Ectodermal cell (in vitro differentiated cells): Measurements from ENCODE around the gene RSRC1.

ENCODE experiments used
- H3K27ac ChIP-seq: 2 replicates; pipeline ENCODE4 v1.7.0; 2013; ENCODE audit warnings: mild to moderate bottlenecking, low read depth, low read length; ENCODE audit not compliant: insufficient read depth, poor library complexity, severe bottlenecking
- H3K27me3 ChIP-seq: 2 replicates; pipeline ENCODE4 v1.7.0; 2013; ENCODE audit warnings: mild to moderate bottlenecking, low read length; ENCODE audit not compliant: insufficient read depth, control insufficient read depth, poor library complexity, severe bottlenecking
- H3K36me3 ChIP-seq: one replicate; pipeline ENCODE4 v1.7.0; 2013; ENCODE audit warnings: low read length; ENCODE audit not compliant: control insufficient read depth, insufficient read depth
- H3K4me1 ChIP-seq: one replicate; pipeline ENCODE4 v1.7.0; 2013; ENCODE audit warnings: low read length; ENCODE audit not compliant: control insufficient read depth, insufficient read depth
- H3K4me3 ChIP-seq: 2 replicates; pipeline ENCODE4 v1.7.0; 2013; ENCODE audit warnings: low read depth, low read length, control low read depth; ENCODE audit not compliant: insufficient read depth
- H3K9me3 ChIP-seq: 2 replicates; pipeline ENCODE4 v1.7.0; 2013; ENCODE audit warnings: mild to moderate bottlenecking, low read length, moderate library complexity; ENCODE audit not compliant: control insufficient read depth
- WGBS, 2 experiments: methylation state at CpG; one replicate each; pipeline ENCODE4 v1.1.7; 2013; ENCODE audit warnings: missing lambda C conversion rate in 2 of 2; 5-methylcytosine and 5-hydroxymethylcytosine counted together

Gene RSRC1

GRCh38 chr3:158379517-158379916 lies 269.6 kb downstream of the RSRC1 start:
- Histone ChIP-seq H3K27ac (no peak overlapping the region), H3K4me1 (no peaks in the 10 kb centered on the region), H3K9me3 (no peaks in the 10 kb centered on the region), H3K36me3 (no peaks in the 10 kb centered on the region), H3K4me3 (no peak overlapping the region), H3K27me3 (no peaks in the 10 kb centered on the region)
- 90 to 92% methylated on average over 4 of the region's 4 CpGs for WGBS, 2 experiments

- Histone ChIP-seq H3K4me3 (no peak overlapping the region), H3K27me3 (no peaks in the 10 kb centered on the region), H3K27ac (no peak overlapping the region), H3K9me3 (no peaks in the 10 kb centered on the region), H3K4me1 (no peaks in the 10 kb centered on the region), H3K36me3 (no peaks in the 10 kb centered on the region)
- WGBS, 2 experiments, result 100% methylated on average over 1 of the region's 2 CpGs; no CpG with 5 or more reads in 1 of the 2 experiments
Observed at GRCh38 chr3:158381262-158381868, 271.5 kb downstream of the RSRC1 start.

DNA sequence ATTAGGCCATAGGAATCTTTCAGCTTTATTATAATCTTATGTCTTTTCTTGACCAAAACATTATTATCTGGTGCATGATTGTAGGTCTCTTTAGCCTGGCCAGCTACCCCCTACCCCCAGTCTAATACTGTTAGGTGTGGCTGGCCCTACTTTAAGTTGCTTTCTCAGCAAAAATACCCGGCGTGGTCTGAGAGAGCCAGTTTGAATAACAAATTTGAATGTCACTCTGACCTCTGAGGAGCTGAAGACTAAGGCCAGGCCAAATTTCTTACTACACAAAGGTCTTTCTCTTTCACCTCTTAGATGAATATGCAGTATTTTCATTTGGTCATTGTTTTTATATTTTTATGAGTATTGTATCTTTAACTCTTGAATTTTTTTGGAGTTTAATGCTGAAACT lies 272.6 kb downstream of the RSRC1 start:
- 82 to 91% methylated on average over 2 of the region's 2 CpGs for WGBS, 2 experiments

DNA sequence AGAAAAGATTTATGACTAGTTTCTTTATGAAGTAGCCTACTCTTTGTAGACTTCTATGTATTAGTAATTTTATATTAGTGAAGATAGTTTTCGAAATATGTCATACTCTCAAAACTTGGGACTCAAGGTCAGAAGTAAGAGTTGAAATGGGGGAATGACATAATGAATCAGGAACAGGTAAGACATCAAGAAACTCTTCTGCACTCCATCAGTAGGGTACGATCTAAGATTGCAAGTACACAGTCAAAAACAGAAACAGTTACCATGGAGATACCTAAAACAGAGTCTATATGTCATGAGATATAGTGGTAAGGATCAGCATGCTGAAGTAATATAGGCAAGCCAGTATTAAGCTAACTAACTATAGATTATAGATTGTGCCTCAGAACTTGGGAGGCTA lies 274.1 kb downstream of the RSRC1 start:
- H3K9me3 ChIP-seq, result no peaks in the 10 kb centered on the region
- no peaks in the 10 kb centered on the region for H3K27me3 ChIP-seq
- no peak overlapping the region for H3K27ac ChIP-seq
- H3K36me3 ChIP-seq, result no peaks in the 10 kb centered on the region
- H3K4me1 ChIP-seq, result no peaks in the 10 kb centered on the region
- WGBS, 2 experiments, result 96% methylated on average over 2 of the region's 2 CpGs
- H3K4me3 ChIP-seq, result no peak overlapping the region

More for the DNA sequence above, 272.6 kb downstream of the RSRC1 start:
- Histone ChIP-seq H3K27me3 (no peaks in the 10 kb centered on the region), H3K9me3 (no peaks in the 10 kb centered on the region), H3K36me3 (no peaks in the 10 kb centered on the region), H3K4me3 (no peak overlapping the region), H3K27ac (no peak overlapping the region), H3K4me1 (no peaks in the 10 kb centered on the region)

DNA sequence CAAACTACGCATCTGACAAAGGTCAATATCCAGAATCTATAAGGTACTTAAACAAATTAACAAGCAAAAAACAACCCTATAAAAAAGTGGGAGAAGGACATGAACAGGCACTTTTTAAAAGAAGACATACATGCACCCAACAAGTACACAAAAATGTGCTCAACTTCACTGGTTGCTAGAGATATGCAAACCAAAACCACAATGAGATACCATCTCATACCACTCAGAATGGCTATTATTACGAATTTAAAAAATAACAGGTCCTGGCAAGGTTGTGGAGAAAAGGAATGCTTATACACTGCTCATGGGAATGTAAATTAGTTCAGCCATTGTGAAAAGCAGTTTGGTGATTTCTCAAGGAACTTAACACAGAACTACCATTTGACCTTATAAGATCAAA lies 285.5 kb downstream of the RSRC1 start:
- Histone ChIP-seq H3K36me3 (no peaks in the 10 kb centered on the region), H3K4me3 (no peak overlapping the region), H3K27ac (no peak overlapping the region), H3K4me1 (no peaks in the 10 kb centered on the region), H3K9me3 (no peaks in the 10 kb centered on the region), H3K27me3 (no peaks in the 10 kb centered on the region)
- 88 to 100% methylated on average over 1 to 2 of the region's 2 CpGs for WGBS, 2 experiments

GRCh38 chr3:158402590-158402989 lies 292.7 kb downstream of the RSRC1 start:
- no peaks in the 10 kb centered on the region for H3K9me3 ChIP-seq
- H3K27me3 ChIP-seq, result no peaks in the 10 kb centered on the region
- H3K4me3 ChIP-seq, result no peak overlapping the region
- no peaks in the 10 kb centered on the region for H3K36me3 ChIP-seq
- no peaks in the 10 kb centered on the region for H3K4me1 ChIP-seq
- no peak overlapping the region for H3K27ac ChIP-seq

DNA sequence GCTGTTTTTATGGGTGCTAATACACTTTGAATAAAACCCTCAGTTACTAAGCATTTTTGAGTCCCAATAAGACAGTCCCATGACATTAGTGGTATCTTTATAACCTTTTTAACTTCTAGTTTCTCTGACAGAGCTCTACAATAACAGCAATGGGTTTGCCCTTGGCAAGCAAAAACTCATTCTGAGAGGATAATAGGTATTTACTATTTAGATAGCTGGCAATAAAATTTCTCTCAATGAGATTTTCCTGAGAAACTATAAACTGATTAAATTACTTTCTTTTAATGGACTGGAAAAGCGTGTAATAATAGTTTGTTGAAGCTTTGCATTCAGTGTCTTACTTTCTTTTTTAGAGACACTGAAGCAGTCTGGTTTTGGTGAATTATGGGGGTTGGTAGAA lies 293.1 kb downstream of the RSRC1 start:
- Histone ChIP-seq H3K27me3 (no peaks in the 10 kb centered on the region), H3K4me1 (no peaks in the 10 kb centered on the region), H3K9me3 (no peaks in the 10 kb centered on the region), H3K36me3 (no peaks in the 10 kb centered on the region), H3K4me3 (no peak overlapping the region), H3K27ac (no peak overlapping the region)
- 87% methylated on average over 1 of the region's 1 CpG; no CpG with 5 or more reads in 1 of the 2 experiments for WGBS, 2 experiments

- Histone ChIP-seq H3K27ac (no peak overlapping the region), H3K27me3 (no peaks in the 10 kb centered on the region), H3K4me3 (no peak overlapping the region), H3K9me3 (no peaks in the 10 kb centered on the region), H3K4me1 (no peaks in the 10 kb centered on the region), H3K36me3 (no peaks in the 10 kb centered on the region)
- no CpG with 5 or more reads among the region's 1 CpG for WGBS, 2 experiments
Observed at GRCh38 chr3:158404131-158404718, 294.3 kb downstream of the RSRC1 start.

DNA sequence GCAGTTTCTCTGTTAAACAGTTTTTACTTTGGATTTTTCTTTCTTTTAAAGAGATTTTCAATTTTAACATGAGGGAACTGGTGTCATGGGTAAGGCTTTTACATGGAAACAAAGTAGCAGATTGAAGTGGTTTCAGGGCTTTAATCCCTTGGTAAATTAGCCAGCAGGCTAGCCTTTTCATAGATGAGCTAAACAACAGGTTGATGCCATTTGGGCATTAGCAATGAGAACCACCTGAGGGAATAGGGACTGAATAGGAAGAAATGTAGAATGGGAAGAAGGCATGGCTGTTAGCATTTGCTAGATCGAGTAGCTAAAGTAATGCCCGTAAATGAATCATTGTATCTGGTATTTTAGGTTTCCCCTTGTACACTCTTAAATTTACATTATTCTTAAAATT lies 295.6 kb downstream of the RSRC1 start:
- 71 to 94% methylated on average over 1 to 2 of the region's 2 CpGs for WGBS, 2 experiments
- Histone ChIP-seq H3K36me3 (no peaks in the 10 kb centered on the region), H3K27me3 (no peaks in the 10 kb centered on the region), H3K4me3 (no peak overlapping the region), H3K27ac (no peak overlapping the region), H3K9me3 (no peaks in the 10 kb centered on the region), H3K4me1 (no peaks in the 10 kb centered on the region)

GRCh38 chr3:158407844-158408517 lies 298.1 kb downstream of the RSRC1 start:
- Histone ChIP-seq H3K36me3 (no peaks in the 10 kb centered on the region), H3K27me3 (no peaks in the 10 kb centered on the region), H3K9me3 (no peaks in the 10 kb centered on the region), H3K4me1 (no peaks in the 10 kb centered on the region), H3K27ac (no peak overlapping the region), H3K4me3 (no peak overlapping the region)
- WGBS, 2 experiments, result 82 to 93% methylated on average over 3 to 4 of the region's 4 CpGs
